Measurements from ENCODE around the gene AP4M1. TPM values are rescaled to one million over a fixed set of nuclear protein-coding genes. Genes with fewer than 3 reads are reported as not detected.
A peak's percentile ranks its signal among the peaks of the same experiment; 100 is the strongest.

Gene AP4M1
- total RNA-seq, 4 donors from 2014 or later = 23.0 to 34.1 (median 25.9) TPM

GRCh38 chr7:100120733-100121036 is 19.2 kb downstream of the AP4M1 start:
- no peak for DNase-seq (ENCODE audit: low spot score in 2 of 2)
- 16 to 41% methylated on average over 1 of the region's 1 CpG for WGBS, 2 donors
- Histone ChIP-seq H3K27me3 (no peaks in the 10 kb centered on the region), H3K9me3 (no peaks in the 10 kb centered on the region), H3K36me3 (peaks cover 0 to 40% (median 0%) of the 10 kb centered on the region in 3 donors), H3K4me1 (peaks cover 0 to 37% (median 20%) of the 10 kb centered on the region in 4 donors), H3K27ac (peak overlapping the region in 3 of 4 donors; percentile 83 to 91 (median 84)), H3K4me3 (peak overlapping the region in 3 of 4 donors; percentile 65 to 85 (median 73))
- TF ChIP-seq CTCF (IDR thresholded peaks at IDR 0.05) (no peak), EP300 (IDR thresholded peaks at IDR 0.05) (no peak), POLR2A (IDR thresholded peaks at IDR 0.05) (no peak)

- H3K9me3 ChIP-seq = no peaks in the 10 kb centered on the region
- H3K27me3 ChIP-seq = no peaks in the 10 kb centered on the region
- WGBS, 2 donors = 44 to 63% methylated on average over 13 of the region's 13 CpGs
- TF ChIP-seq POLR2A (IDR thresholded peaks at IDR 0.05) = no peak
- no peak for TF ChIP-seq EP300 (IDR thresholded peaks at IDR 0.05)
- no peak for TF ChIP-seq CTCF (IDR thresholded peaks at IDR 0.05)
- DNase-seq (ENCODE audit: low spot score in 2 of 2) = no peak
- H3K4me1 ChIP-seq = peaks cover 0 to 44% (median 26%) of the 10 kb centered on the region in 4 donors
- H3K4me3 ChIP-seq = no peak overlapping the region
- peaks cover 0 to 34% (median 0%) of the 10 kb centered on the region in 3 donors for H3K36me3 ChIP-seq
- H3K27ac ChIP-seq = no peak overlapping the region
Observed at GRCh38 chr7:100122067-100122466, 20.6 kb downstream of the AP4M1 start.

- Histone ChIP-seq H3K27me3 (no peaks in the 10 kb centered on the region), H3K36me3 (peaks cover 0 to 34% (median 0%) of the 10 kb centered on the region in 3 donors), H3K27ac (no peak overlapping the region), H3K4me3 (no peak overlapping the region), H3K4me1 (peaks cover 0 to 46% (median 27%) of the 10 kb centered on the region in 4 donors), H3K9me3 (no peaks in the 10 kb centered on the region)
- DNase-seq (ENCODE audit: low spot score in 2 of 2) = no peak
- TF ChIP-seq POLR2A (IDR thresholded peaks at IDR 0.05) (no peak), EP300 (IDR thresholded peaks at IDR 0.05) (no peak)
- WGBS, 2 donors = 67 to 95% methylated on average over 1 of the region's 1 CpG
Observed at GRCh38 chr7:100122568-100122967, 21.1 kb downstream of the AP4M1 start.

- no peaks in the 10 kb centered on the region for H3K9me3 ChIP-seq
- TF ChIP-seq CTCF (IDR thresholded peaks at IDR 0.05) (no peak), POLR2A (IDR thresholded peaks at IDR 0.05) (no peak), EP300 (IDR thresholded peaks at IDR 0.05) (no peak)
- DNase-seq (ENCODE audit: low spot score in 2 of 2) = no peak
- H3K4me1 ChIP-seq = peaks cover 0 to 44% (median 24%) of the 10 kb centered on the region in 4 donors
- H3K36me3 ChIP-seq = peaks cover 0 to 34% (median 0%) of the 10 kb centered on the region in 3 donors
- 71 to 77% methylated on average over 4 of the region's 4 CpGs for WGBS, 2 donors
- peak overlapping the region in 1 of 4 donors; percentile 25 for H3K27ac ChIP-seq
- no peaks in the 10 kb centered on the region for H3K27me3 ChIP-seq
- H3K4me3 ChIP-seq = no peak overlapping the region
Observed at GRCh38 chr7:100124301-100125230, 23.1 kb downstream of the AP4M1 start.

GRCh38 chr7:100126239-100126930 is 24.9 kb downstream of the AP4M1 start:
- Histone ChIP-seq H3K27me3 (no peaks in the 10 kb centered on the region), H3K4me3 (peak overlapping the region; percentile 81 to 98 (median 90)), H3K4me1 (peaks cover 0 to 44% (median 19%) of the 10 kb centered on the region in 4 donors), H3K36me3 (peaks cover 0 to 34% (median 0%) of the 10 kb centered on the region in 3 donors), H3K9me3 (no peaks in the 10 kb centered on the region), H3K27ac (peak overlapping the region; percentile 80 to 99 (median 96))
- 13 to 24% methylated on average over 22 to 29 of the region's 29 CpGs for WGBS, 2 donors
- no peak for DNase-seq (ENCODE audit: low spot score in 2 of 2)
- TF ChIP-seq CTCF (IDR thresholded peaks at IDR 0.05) (no peak), POLR2A (IDR thresholded peaks at IDR 0.05) (no peak), EP300 (IDR thresholded peaks at IDR 0.05) (no peak)
